GM12891 (cell line): Measurements from ENCODE around the gene COG5.

Experiments used
- POLR2A ChIP-seq: IDR thresholded peaks from 2 replicates; pipeline ENCODE4 v1.6.1; 2011; ENCODE audit warnings: low read depth, low read length, control low read depth
- POLR2AphosphoS5 ChIP-seq: IDR thresholded peaks from 2 replicates; pipeline ENCODE4 v1.6.1; 2011; ENCODE audit warnings: low read depth, low read length, control low read depth
- TAF1 ChIP-seq: IDR thresholded peaks from 2 replicates; pipeline ENCODE4 v1.6.1; 2011; ENCODE audit warnings: low read depth, low read length, control low read depth

- TF ChIP-seq POLR2AphosphoS5 (no peak), TAF1 (no peak), POLR2A (no peak)
Observed at GRCh38 chr7:107609811-107610261, 46.1 kb upstream of the COG5 start.
